Measurements from ENCODE around the gene MTCH1. TPM values are rescaled to one million over a fixed set of nuclear protein-coding genes. Genes with fewer than 3 reads are reported as not detected.

MTCH1 gene
- total and polyA plus RNA-seq, 2 experiments from 2014 or later = 108 to 271 TPM

GRCh38 chr6:37010402-37010892 lies 24.5 kb upstream of the MTCH1 start:
- Mint-ChIP-seq H3K36me3 (ENCODE audit: low read depth) (no peaks in the 10 kb centered on the region), H3K27ac (no peak overlapping the region), H3K4me3 (no peak overlapping the region), H3K9me3 (no peaks in the 10 kb centered on the region), H3K27me3 (ENCODE audit: insufficient read depth, low read depth, poor library complexity) (peaks cover 14% of the 10 kb centered on the region), H3K4me1 (peaks cover 3% of the 10 kb centered on the region; the same call in 2 of the 3 replicates)
- Histone ChIP-seq H4K20me1 (replicated peaks; ENCODE audit: insufficient read depth) (no peaks in the 10 kb centered on the region), H3K36me3 (ENCODE audit: insufficient read depth) (no peaks in the 10 kb centered on the region), H3K9me2 (ENCODE audit: insufficient read depth) (no peaks in the 10 kb centered on the region), H3K4me1 (ENCODE audit: insufficient read depth) (no peaks in the 10 kb centered on the region), H2AFZ (no peak overlapping the region), H3F3A (replicated peaks; ENCODE audit: low read depth) (no peaks in the 10 kb centered on the region), H3K79me2 (replicated peaks; ENCODE audit: insufficient read depth) (no peaks in the 10 kb centered on the region), H3K4me3 (no peak overlapping the region), H3K4me2 (no peak overlapping the region), H3K27me3 (ENCODE audit: insufficient read depth) (no peaks in the 10 kb centered on the region), H3K27ac (ENCODE audit: low read depth) (no peak overlapping the region)
- TF ChIP-seq CTCF (conservative IDR thresholded peaks at IDR 0.05; ENCODE audit: low read depth in 2 of 2) = no peak
- TF ChIP-seq ZNF114 (CRISPR knock-in tag; IDR thresholded peaks at IDR 0.05) = no peak
- TF ChIP-seq NANOG (IDR thresholded peaks at IDR 0.05; ENCODE audit: borderline replicate concordance) = no peak
- TF ChIP-seq POLR2AphosphoS5 (IDR thresholded peaks at IDR 0.05; ENCODE audit: low read depth) = no peak
- TF ChIP-seq ZNF331 (CRISPR knock-in tag; IDR thresholded peaks at IDR 0.05; ENCODE audit: low read depth) = no peak
- no peak for TF ChIP-seq ZNF462 (CRISPR knock-in tag; IDR thresholded peaks at IDR 0.05)
- ATAC-seq (no peak), DNase-seq (ENCODE audit: low spot score) (no peak)
